Activated B cell treated with CpG ODN at 0.5 μM for 24 hours (primary cell): Measurements from ENCODE around the gene AARS2. TPM values are rescaled to one million over a fixed set of nuclear protein-coding genes. Genes with fewer than 3 reads are reported as not detected.
A peak's percentile ranks its signal among the peaks of the same experiment; 100 is the strongest.

ENCODE experiments used
- ATAC-seq: fragments of 200-7000 bp; cut with Tn5 transposase; one replicate; pipeline ENCODE4 v1.10.0; 2021; ENCODE audit warnings: low read depth, mild to moderate bottlenecking, moderate library complexity
- CTCF ChIA-PET: fragments of 350-600 bp; sonication (Branson Sonifier 250); formaldehyde crosslinking; loops from one replicate; lab custom pipeline; 2021; ENCODE audit warnings: antibody characterized with exemption; lab: Charles Lee
- POLR2A ChIA-PET: fragments of 350-600 bp; sonication (Branson Sonifier 250); formaldehyde crosslinking; loops from one replicate; lab custom pipeline; 2021; ENCODE audit warnings: antibody characterized with exemption; lab: Charles Lee
- DNase-seq: peaks from one replicate; pipeline ENCODE4 v3.0.0; 2022
- H3K27ac Mint-ChIP-seq: one replicate; pipeline ENCODE4 v1.8.0; 2020; ENCODE audit warnings: mixed read lengths
- H3K27me3 Mint-ChIP-seq: one replicate; pipeline ENCODE4 v1.8.0; 2021; ENCODE audit warnings: mixed read lengths
- H3K36me3 Mint-ChIP-seq: one replicate; pipeline ENCODE4 v1.8.0; 2021; ENCODE audit warnings: low read depth, mixed read lengths
- H3K4me1 Mint-ChIP-seq: one replicate; pipeline ENCODE4 v1.8.0; 2021; ENCODE audit warnings: mixed read lengths
- H3K4me3 Mint-ChIP-seq: one replicate; pipeline ENCODE4 v1.8.0; 2020; ENCODE audit warnings: mild to moderate bottlenecking, mixed read lengths
- H3K9me3 Mint-ChIP-seq: one replicate; pipeline ENCODE4 v1.8.0; 2020; ENCODE audit warnings: mixed read lengths
- CTCF ChIP-seq: fragments of 200-600 bp; IDR thresholded peaks from one replicate; pipeline ENCODE4 v1.8.0; 2022; ENCODE audit warnings: antibody characterized with exemption, mild to moderate bottlenecking
- intact Hi-C: fragments of 100-400 bp; cut with micrococcal nuclease; formaldehyde crosslinking; loops from one replicate; pipeline ENCODE4 v1.15.1; 2024
- total RNA-seq: library from RNA; stranded (reverse); gene quantifications from 2 replicates; pipeline ENCODE4 v1.2.3, GENCODE V29; 2022

The AARS2 gene
- total RNA-seq, 1 donor from 2014 or later = 22.4 TPM

GRCh38 chr6:44277763-44278162 lies 35.4 kb downstream of the AARS2 start:
- ATAC-seq (no peak), DNase-seq (no peak)
- Mint-ChIP-seq H3K9me3 (no peaks in the 10 kb centered on the region), H3K4me1 (no peaks in the 10 kb centered on the region), H3K27me3 (peaks cover 55% of the 10 kb centered on the region), H3K36me3 (no peaks in the 10 kb centered on the region), H3K27ac (no peak overlapping the region), H3K4me3 (no peak overlapping the region)
- ChIA-PET POLR2A (no interaction called here), CTCF (no interaction called here)
- no peak for TF ChIP-seq CTCF
- intact Hi-C loops = no loop called here

- Mint-ChIP-seq H3K4me1 (no peaks in the 10 kb centered on the region), H3K27ac (no peak overlapping the region), H3K4me3 (peak overlapping the region; percentile 50), H3K9me3 (no peaks in the 10 kb centered on the region), H3K27me3 (peaks cover 56% of the 10 kb centered on the region), H3K36me3 (no peaks in the 10 kb centered on the region)
- DNase-seq (no peak), ATAC-seq (no peak)
- intact Hi-C loops = no loop called here
- CTCF ChIA-PET = interaction anchor here (1.4 kb wide), 1 partner anchor 10 kb away, joined by 5 read pairs; no protein-coding TSS in a partner anchor
- TF ChIP-seq CTCF = no peak
- POLR2A ChIA-PET = interaction anchor here (0.6 kb wide), 1 partner anchor 60 kb away, joined by 3 read pairs; no protein-coding TSS in a partner anchor
These were observed 36.2 kb downstream of the AARS2 start for GRCh38 chr6:44276667-44277640.

GRCh38 chr6:44275749-44276648 lies 37.1 kb downstream of the AARS2 start:
- intact Hi-C loops = no loop called here
- ChIA-PET POLR2A (interaction anchor here (0.5 to 0.7 kb wide), 2 partner anchors 17 to 165 kb away, joined by 3 to 5 read pairs; no protein-coding TSS in a partner anchor), CTCF (interaction anchor here (1.4 to 1.5 kb wide), 2 partner anchors 9 to 30 kb away, joined by 4 to 5 read pairs; no protein-coding TSS in a partner anchor)
- Mint-ChIP-seq H3K27me3 (peaks cover 61% of the 10 kb centered on the region), H3K9me3 (no peaks in the 10 kb centered on the region), H3K27ac (no peak overlapping the region), H3K36me3 (no peaks in the 10 kb centered on the region), H3K4me3 (peak overlapping the region; percentile 41), H3K4me1 (peaks cover 3% of the 10 kb centered on the region)
- ATAC-seq = peak; percentile 76
- no peak for DNase-seq
- no peak for TF ChIP-seq CTCF

- intact Hi-C loops = no loop called here
- no peaks in the 10 kb centered on the region for H3K9me3 Mint-ChIP-seq
- ChIA-PET POLR2A (interaction anchor here (0.5 to 0.7 kb wide), 2 partner anchors 18 to 165 kb away, joined by 3 to 5 read pairs; no protein-coding TSS in a partner anchor), CTCF (interaction anchor here (1.4 to 1.5 kb wide), 2 partner anchors 8 to 30 kb away, joined by 4 to 5 read pairs; no protein-coding TSS in a partner anchor)
- H3K4me1 Mint-ChIP-seq = peaks cover 3% of the 10 kb centered on the region
- H3K27me3 Mint-ChIP-seq = peaks cover 59% of the 10 kb centered on the region
- no peak for DNase-seq
- H3K36me3 Mint-ChIP-seq = no peaks in the 10 kb centered on the region
- TF ChIP-seq CTCF = no peak
- H3K27ac Mint-ChIP-seq = no peak overlapping the region
- peak overlapping the region; percentile 41 for H3K4me3 Mint-ChIP-seq
- no peak for ATAC-seq
These were observed 37.8 kb downstream of the AARS2 start for GRCh38 chr6:44275271-44275748.
